CD14-positive monocyte (primary cell): ENCODE data around the gene CDRT4. TPM values are rescaled to one million over a fixed set of nuclear protein-coding genes. Genes with fewer than 3 reads are reported as not detected.

Experiments
- DNase-seq, 3 donors: peaks; one replicate each; pipeline ENCODE4 v3.0.0-alpha.2; 2011 to 2022
- H2AFZ ChIP-seq: 2 replicates; pipeline ENCODE4 v1.6.0; 2012; ENCODE audit warnings: mild to moderate bottlenecking, low read depth, low read length, inconsistent platforms; ENCODE audit not compliant: insufficient read depth, poor library complexity, severe bottlenecking
- H3K27ac ChIP-seq, 2 donors: 1 replicate in 1 of 2; 2 replicates in 1 of 2; pipeline ENCODE4 v1.5.1; 2012 to 2013; ENCODE audit warnings: low read length in 2 of 2, control low read depth in 1 of 2, inconsistent platforms in 1 of 2, low read depth in 1 of 2, mild to moderate bottlenecking in 1 of 2
- H3K27me3 ChIP-seq, 2 donors: one replicate each; pipeline versions ENCODE4 v1.6.0 to v1.6.1; 2011 to 2013; ENCODE audit warnings: low read length in 2 of 2; ENCODE audit not compliant: control insufficient read depth in 2 of 2, insufficient read depth in 2 of 2
- H3K36me3 ChIP-seq, 2 donors: replicated peaks in 1 of 2; 1 replicate in 1 of 2; 2 replicates in 1 of 2; pipeline versions ENCODE4 v1.5.1 to v1.6.1; 2012 to 2013; ENCODE audit warnings: low read length in 2 of 2, control low read depth in 1 of 2, inconsistent platforms in 1 of 2, mild to moderate bottlenecking in 1 of 2; ENCODE audit not compliant: insufficient read depth in 2 of 2, control insufficient read depth in 1 of 2
- H3K4me1 ChIP-seq, 2 donors: 1 replicate in 1 of 2; 2 replicates in 1 of 2; pipeline versions ENCODE4 v1.5.1 to v1.6.1; 2012 to 2013; ENCODE audit warnings: low read length in 2 of 2, control low read depth in 1 of 2, inconsistent platforms in 1 of 2, mild to moderate bottlenecking in 1 of 2, moderate library complexity in 1 of 2; ENCODE audit not compliant: insufficient read depth in 2 of 2, control insufficient read depth in 1 of 2
- H3K4me2 ChIP-seq: replicated peaks from 2 replicates; pipeline ENCODE3; 2012; ENCODE audit warnings: low read length, moderate library complexity, mild to moderate bottlenecking; ENCODE audit not compliant: poor library complexity, severe bottlenecking; ENCODE audit errors: extremely low read depth
- H3K4me3 ChIP-seq, 3 experiments: fragments of 200-600 bp in 1 of 3; sonication (generic) in 1 of 3; replicated peaks in 1 of 3; 1 replicate in 2 of 3; 2 replicates in 1 of 3; pipeline ENCODE4 v1.5.1; 2011 to 2013; ENCODE audit warnings: low read length in 3 of 3, mild to moderate bottlenecking in 3 of 3, control low read depth in 2 of 3, low read depth in 2 of 3, inconsistent platforms in 1 of 3, moderate library complexity in 1 of 3
- H3K79me2 ChIP-seq: 2 replicates; pipeline ENCODE4 v1.6.0; 2012; ENCODE audit warnings: mild to moderate bottlenecking, control low read depth, inconsistent platforms, low read length, moderate library complexity; ENCODE audit not compliant: insufficient read depth
- H3K9ac ChIP-seq: 2 replicates; pipeline ENCODE4 v1.6.0; 2017; ENCODE audit warnings: low read length, mild to moderate bottlenecking; ENCODE audit not compliant: insufficient read depth, poor library complexity, severe bottlenecking
- H3K9me3 ChIP-seq, 2 donors: replicated peaks in 1 of 2; 1 replicate in 1 of 2; 2 replicates in 1 of 2; pipeline versions ENCODE4 v1.5.1 to v1.6.1; 2012 to 2013; ENCODE audit warnings: low read length in 2 of 2, control low read depth in 1 of 2; ENCODE audit not compliant: control insufficient read depth in 1 of 2, insufficient read depth in 1 of 2
- H4K20me1 ChIP-seq: 2 replicates; pipeline ENCODE4 v1.6.0; 2012; ENCODE audit warnings: mild to moderate bottlenecking, low read length, control low read depth, moderate library complexity; ENCODE audit not compliant: insufficient read depth
- H3K27ac Mint-ChIP-seq, 7 donors: one replicate each; pipeline ENCODE4 v1.8.0; 2020; ENCODE audit warnings: mild to moderate bottlenecking in 7 of 7, mixed read lengths in 7 of 7, moderate library complexity in 6 of 7, inconsistent platforms in 2 of 7
- H3K27me3 Mint-ChIP-seq, 3 donors: one replicate each; pipeline ENCODE4 v1.8.0; 2021 to 2022; ENCODE audit warnings: low read depth in 3 of 3, mild to moderate bottlenecking in 3 of 3, mixed read lengths in 3 of 3, moderate library complexity in 3 of 3, inconsistent platforms in 1 of 3
- H3K36me3 Mint-ChIP-seq, 2 donors: one replicate each; pipeline ENCODE4 v1.8.0; 2020; ENCODE audit warnings: mixed read lengths in 2 of 2, inconsistent platforms in 1 of 2, mild to moderate bottlenecking in 1 of 2
- H3K4me1 Mint-ChIP-seq: one replicate; pipeline ENCODE4 v1.8.0; 2020; ENCODE audit warnings: mild to moderate bottlenecking, mixed read lengths
- H3K4me3 Mint-ChIP-seq, 2 donors: one replicate each; pipeline ENCODE4 v1.8.0; 2020; ENCODE audit warnings: mild to moderate bottlenecking in 2 of 2, mixed read lengths in 2 of 2, moderate library complexity in 1 of 2
- H3K9me3 Mint-ChIP-seq, 7 donors: one replicate each; pipeline ENCODE4 v1.8.0; 2020 to 2022; ENCODE audit warnings: mixed read lengths in 7 of 7, mild to moderate bottlenecking in 6 of 7, moderate library complexity in 6 of 7, inconsistent platforms in 2 of 7
- CTCF ChIP-seq: fragments of 200-600 bp; IDR thresholded peaks from one replicate; pipeline ENCODE4 v1.8.0; 2022; ENCODE audit warnings: antibody characterized with exemption, mild to moderate bottlenecking
- WGBS: methylation state at CpG from one replicate; pipeline ENCODE4 v1.1.5; 2013; ENCODE audit warnings: missing lambda C conversion rate; ENCODE audit not compliant: insufficient coverage; 5-methylcytosine and 5-hydroxymethylcytosine counted together
- intact Hi-C, 2 donors: fragments of 100-400 bp; cut with micrococcal nuclease; formaldehyde crosslinking; loops; one replicate each; pipeline versions ENCODE4 v1.15.0 to v1.15.1; 2023
- polyA plus RNA-seq, 3 donors: library from polyadenylated mRNA; depleted of rRNA in 1 of 3; unstranded in 2 of 3; stranded (reverse) in 1 of 3; fragments of 300-500 nt in 2 of 3; fragments of >200 nt in 1 of 3; fragmentation: Illumina TruSeq in 2 of 3; gene quantifications; 1 replicate in 2 of 3; 2 replicates in 1 of 3; pipeline ENCODE4 v1.2.3, GENCODE V29; 2012 to 2021

Gene CDRT4
- polyA plus RNA-seq, 3 donors, result 0.34 to 0.71 TPM; not detected in 1

GRCh38 chr17:15442311-15443180 is 24.9 kb downstream of the CDRT4 start:
- H3K79me2 ChIP-seq, result no peaks in the 10 kb centered on the region
- TF ChIP-seq CTCF, result no peak
- Mint-ChIP-seq H3K4me3 (no peak overlapping the region), H3K4me1 (peaks cover 19% of the 10 kb centered on the region), H3K9me3 (no peaks in the 10 kb centered on the region), H3K36me3 (peaks cover 0 to 2% of the 10 kb centered on the region in 2 donors), H3K27ac (no peak overlapping the region), H3K27me3 (no peaks in the 10 kb centered on the region)
- DNase-seq, result no peak
- H3K27ac ChIP-seq, result no peak overlapping the region
- intact Hi-C loops, result no loop called here
- no peak overlapping the region for H2AFZ ChIP-seq
- H3K36me3 ChIP-seq, result no peaks in the 10 kb centered on the region
- H3K4me1 ChIP-seq, result peaks cover 7 to 9% of the 10 kb centered on the region in 2 donors
- H3K4me3 ChIP-seq, result no peak overlapping the region
- H3K9ac ChIP-seq, result no peak overlapping the region
- WGBS, result 92% methylated on average over 9 of the region's 13 CpGs
- H3K9me3 ChIP-seq, result no peaks in the 10 kb centered on the region
- no peaks in the 10 kb centered on the region for H4K20me1 ChIP-seq
- H3K27me3 ChIP-seq, result no peaks in the 10 kb centered on the region
- no peak overlapping the region for H3K4me2 ChIP-seq

DNA sequence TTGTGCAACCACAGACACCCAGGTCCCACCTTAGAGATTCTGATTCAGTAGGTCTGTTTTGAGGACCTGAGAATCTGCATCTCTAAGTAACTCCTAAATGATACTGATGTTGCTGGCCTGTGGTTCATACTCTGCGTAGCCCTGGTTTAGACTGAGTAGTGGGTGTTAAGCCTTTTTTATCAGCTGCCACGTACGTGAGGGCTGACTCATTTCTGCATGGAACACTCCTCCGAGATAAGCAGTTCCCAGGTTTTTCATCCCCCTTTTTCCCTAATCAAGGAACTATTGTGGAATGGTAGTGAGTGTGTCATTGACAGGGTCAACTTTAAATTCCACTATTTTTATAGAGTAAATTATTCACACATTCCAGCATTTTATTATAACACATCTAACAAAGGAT is 26.1 kb downstream of the CDRT4 start:
- H3K36me3 Mint-ChIP-seq, result peaks cover 0 to 2% of the 10 kb centered on the region in 2 donors
- no peak overlapping the region for H3K9ac ChIP-seq
- no peak overlapping the region for H2AFZ ChIP-seq
- no peaks in the 10 kb centered on the region for H3K27me3 Mint-ChIP-seq
- no peak overlapping the region for H3K4me3 ChIP-seq
- peaks cover 28% of the 10 kb centered on the region for H3K4me1 Mint-ChIP-seq
- H3K79me2 ChIP-seq, result no peaks in the 10 kb centered on the region
- H3K9me3 Mint-ChIP-seq, result peaks cover 0 to 3% (median 0%) of the 10 kb centered on the region in 7 donors
- H3K4me3 Mint-ChIP-seq, result no peak overlapping the region
- no peak for TF ChIP-seq CTCF
- no peaks in the 10 kb centered on the region for H3K27me3 ChIP-seq
- 60% methylated on average over 1 of the region's 4 CpGs for WGBS
- H3K4me1 ChIP-seq, result peaks cover 13 to 16% of the 10 kb centered on the region in 2 donors
- H4K20me1 ChIP-seq, result no peaks in the 10 kb centered on the region
- H3K27ac ChIP-seq, result no peak overlapping the region
- no peaks in the 10 kb centered on the region for H3K36me3 ChIP-seq
- H3K4me2 ChIP-seq, result no peak overlapping the region
- no peaks in the 10 kb centered on the region for H3K9me3 ChIP-seq
- no peak overlapping the region for H3K27ac Mint-ChIP-seq
- intact Hi-C loops, result no loop called here
- DNase-seq, result no peak
